ENCODE results near the gene ELMO1. TPM values are rescaled to one million over a fixed set of nuclear protein-coding genes. Genes with fewer than 3 reads are reported as not detected.

The ELMO1 gene
- total and polyA plus RNA-seq, 8 donors = 3.0 to 20.6 (median 6.6) TPM

GRCh38 chr7:36896956-36897590, 551.6 kb downstream of the ELMO1 start:
- Histone ChIP-seq H3K27me3 (no peaks in the 10 kb centered on the region), H3K27ac (no peak overlapping the region), H3K4me3 (no peak overlapping the region), H3K9me3 (no peaks in the 10 kb centered on the region), H3K4me1 (no peaks in the 10 kb centered on the region), H3K36me3 (no peaks in the 10 kb centered on the region)
- ATAC-seq (no peak), FAIRE-seq (no peak), DNase-seq (no peak)
- 72 to 77% methylated on average over 4 of the region's 4 CpGs for WGBS, 2 donors
- no peak for TF ChIP-seq CTCF (IDR thresholded peaks at IDR 0.05)
- intact Hi-C loops (cut with DNase I) = no loop called here

- no peaks in the 10 kb centered on the region for H3K4me1 ChIP-seq
- no peaks in the 10 kb centered on the region for H3K27me3 ChIP-seq
- H3K36me3 ChIP-seq = no peaks in the 10 kb centered on the region
- ATAC-seq = no peak
- DNase-seq = no peak
- FAIRE-seq = no peak
- H3K9me3 ChIP-seq = no peaks in the 10 kb centered on the region
- H3K27ac ChIP-seq = no peak overlapping the region
- TF ChIP-seq CTCF (IDR thresholded peaks at IDR 0.05) = no peak
- H3K4me3 ChIP-seq = no peak overlapping the region
- WGBS, 2 donors = 64 to 69% methylated on average over 1 of the region's 1 CpG
- intact Hi-C loops (cut with DNase I) = no loop called here
These were observed 552.2 kb downstream of the ELMO1 start for GRCh38 chr7:36896418-36896817.

GRCh38 chr7:36895192-36895591, 553.5 kb downstream of the ELMO1 start:
- Histone ChIP-seq H3K27me3 (no peaks in the 10 kb centered on the region), H3K4me3 (no peak overlapping the region), H3K27ac (no peak overlapping the region), H3K9me3 (no peaks in the 10 kb centered on the region), H3K36me3 (no peaks in the 10 kb centered on the region), H3K4me1 (no peaks in the 10 kb centered on the region)
- FAIRE-seq (no peak), DNase-seq (no peak), ATAC-seq (peak in 1 of 4 donors; percentile 72)
- no peak for TF ChIP-seq CTCF (IDR thresholded peaks at IDR 0.05)
- 85 to 89% methylated on average over 4 of the region's 4 CpGs for WGBS, 2 donors
- intact Hi-C loops (cut with DNase I) = no loop called here

GRCh38 chr7:36894190-36894589, 554.5 kb downstream of the ELMO1 start:
- intact Hi-C loops (cut with DNase I) = no loop called here
- DNase-seq = no peak
- 92% methylated on average over 1 of the region's 1 CpG for WGBS, 2 donors
- Histone ChIP-seq H3K27ac (no peak overlapping the region), H3K36me3 (no peaks in the 10 kb centered on the region), H3K4me1 (no peaks in the 10 kb centered on the region), H3K9me3 (no peaks in the 10 kb centered on the region), H3K27me3 (no peaks in the 10 kb centered on the region), H3K4me3 (no peak overlapping the region)
- peak in 2 of 4 donors; percentile 35 to 57 for ATAC-seq
- TF ChIP-seq CTCF (IDR thresholded peaks at IDR 0.05) = no peak
- FAIRE-seq = no peak

- H3K9me3 ChIP-seq = no peaks in the 10 kb centered on the region
- ATAC-seq (no peak), DNase-seq (no peak), FAIRE-seq (no peak)
- H3K27ac ChIP-seq = no peak overlapping the region
- no peaks in the 10 kb centered on the region for H3K27me3 ChIP-seq
- WGBS, 2 donors = 74 to 78% methylated on average over 1 of the region's 1 CpG
- no peak for TF ChIP-seq CTCF (IDR thresholded peaks at IDR 0.05)
- intact Hi-C loops (cut with DNase I) = no loop called here
- no peak overlapping the region for H3K4me3 ChIP-seq
- H3K36me3 ChIP-seq = no peaks in the 10 kb centered on the region
- no peaks in the 10 kb centered on the region for H3K4me1 ChIP-seq
These were observed 559.5 kb downstream of the ELMO1 start for GRCh38 chr7:36889182-36889581.

Measured in pancreas (tissue), 10 donors.